Measurements from ENCODE around the gene CORO2A. TPM values are rescaled to one million over a fixed set of nuclear protein-coding genes. Genes with fewer than 3 reads are reported as not detected.

Gene CORO2A
- total and polyA plus RNA-seq, 2 donors: 5.1 to 7.5 TPM

- H3K9me3 ChIP-seq (ENCODE audit: control insufficient read depth in 2 of 2, insufficient read depth in 1 of 2, low read length in 1 of 2): no peaks in the 10 kb centered on the region
- WGBS: 98% methylated on average over 5 of the region's 5 CpGs
- DNase-seq (ENCODE audit: low read depth in 6 of 9, low spot score in 9 of 9): no peak
- no peak overlapping the region for H3K4me3 ChIP-seq (ENCODE audit: low read length in 2 of 2)
- H3K36me3 ChIP-seq (ENCODE audit: control insufficient read depth in 2 of 2, insufficient read depth in 2 of 2, low read length in 1 of 2): peaks cover 0 to 9% of the 10 kb centered on the region in 2 donors
- H3K4me1 ChIP-seq (ENCODE audit: control insufficient read depth in 2 of 2, insufficient read depth in 2 of 2, low read length in 2 of 2): peaks cover 0 to 4% of the 10 kb centered on the region in 2 donors
- H3K27me3 ChIP-seq (ENCODE audit: control insufficient read depth in 2 of 2, insufficient read depth in 1 of 2, low read length in 1 of 2): no peaks in the 10 kb centered on the region
- H3K27ac ChIP-seq (ENCODE audit: low read depth in 1 of 2, low read length in 1 of 2): no peak overlapping the region
Measured at GRCh38 chr9:98215271-98215670, 22.8 kb upstream of the CORO2A start.

GRCh38 chr9:98214811-98215210 is 22.4 kb upstream of the CORO2A start:
- Histone ChIP-seq H3K36me3 (ENCODE audit: control insufficient read depth in 2 of 2, insufficient read depth in 2 of 2, low read length in 1 of 2) (peaks cover 0 to 9% of the 10 kb centered on the region in 2 donors), H3K4me3 (ENCODE audit: low read length in 2 of 2) (no peak overlapping the region), H3K27ac (ENCODE audit: low read depth in 1 of 2, low read length in 1 of 2) (no peak overlapping the region), H3K4me1 (ENCODE audit: control insufficient read depth in 2 of 2, insufficient read depth in 2 of 2, low read length in 2 of 2) (peaks cover 0 to 4% of the 10 kb centered on the region in 2 donors), H3K27me3 (ENCODE audit: control insufficient read depth in 2 of 2, insufficient read depth in 1 of 2, low read length in 1 of 2) (no peaks in the 10 kb centered on the region), H3K9me3 (ENCODE audit: control insufficient read depth in 2 of 2, insufficient read depth in 1 of 2, low read length in 1 of 2) (no peaks in the 10 kb centered on the region)
- DNase-seq (ENCODE audit: low read depth in 6 of 9, low spot score in 9 of 9): no peak
- 79% methylated on average over 6 of the region's 6 CpGs for WGBS

DNA sequence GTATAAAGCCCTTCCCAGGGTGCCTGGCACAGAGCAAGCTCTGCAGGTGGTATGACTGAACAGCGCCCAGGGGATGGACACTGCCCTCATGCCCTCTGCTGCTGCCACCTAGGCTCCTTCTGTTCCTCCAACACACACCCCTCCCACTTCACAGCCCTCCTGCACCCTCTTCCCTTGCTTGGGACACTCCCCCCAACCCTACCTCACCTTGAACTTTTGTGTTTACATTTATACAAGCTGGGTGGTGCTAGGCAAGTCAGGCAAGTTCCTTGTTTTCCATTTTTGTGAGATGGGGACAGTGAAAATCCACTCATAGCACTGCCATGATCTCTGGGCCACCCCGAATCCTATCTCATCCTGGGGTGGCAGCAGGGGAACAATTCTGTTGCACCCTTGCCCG is 18.8 kb upstream of the CORO2A start:
- Histone ChIP-seq H3K36me3 (ENCODE audit: control insufficient read depth in 2 of 2, insufficient read depth in 2 of 2, low read length in 1 of 2) (peaks cover 0 to 9% of the 10 kb centered on the region in 2 donors), H3K27me3 (ENCODE audit: control insufficient read depth in 2 of 2, insufficient read depth in 1 of 2, low read length in 1 of 2) (no peaks in the 10 kb centered on the region), H3K4me3 (ENCODE audit: low read length in 2 of 2) (no peak overlapping the region), H3K9me3 (ENCODE audit: control insufficient read depth in 2 of 2, insufficient read depth in 1 of 2, low read length in 1 of 2) (no peaks in the 10 kb centered on the region), H3K4me1 (ENCODE audit: control insufficient read depth in 2 of 2, insufficient read depth in 2 of 2, low read length in 2 of 2) (peaks cover 0 to 3% of the 10 kb centered on the region in 2 donors), H3K27ac (ENCODE audit: low read depth in 1 of 2, low read length in 1 of 2) (no peak overlapping the region)
- no peak for DNase-seq (ENCODE audit: low read depth in 6 of 9, low spot score in 9 of 9)
- WGBS: 96% methylated on average over 3 of the region's 3 CpGs

GRCh38 chr9:98210435-98210834 is 18.0 kb upstream of the CORO2A start:
- H3K4me3 ChIP-seq (ENCODE audit: low read length in 2 of 2): no peak overlapping the region
- no peak overlapping the region for H3K27ac ChIP-seq (ENCODE audit: low read depth in 1 of 2, low read length in 1 of 2)
- H3K36me3 ChIP-seq (ENCODE audit: control insufficient read depth in 2 of 2, insufficient read depth in 2 of 2, low read length in 1 of 2): peaks cover 0 to 9% of the 10 kb centered on the region in 2 donors
- 94% methylated on average over 9 of the region's 9 CpGs for WGBS
- H3K4me1 ChIP-seq (ENCODE audit: control insufficient read depth in 2 of 2, insufficient read depth in 2 of 2, low read length in 2 of 2): peaks cover 0 to 6% of the 10 kb centered on the region in 2 donors
- no peaks in the 10 kb centered on the region for H3K9me3 ChIP-seq (ENCODE audit: control insufficient read depth in 2 of 2, insufficient read depth in 1 of 2, low read length in 1 of 2)
- no peak for DNase-seq (ENCODE audit: low read depth in 6 of 9, low spot score in 9 of 9)
- H3K27me3 ChIP-seq (ENCODE audit: control insufficient read depth in 2 of 2, insufficient read depth in 1 of 2, low read length in 1 of 2): no peaks in the 10 kb centered on the region

DNA sequence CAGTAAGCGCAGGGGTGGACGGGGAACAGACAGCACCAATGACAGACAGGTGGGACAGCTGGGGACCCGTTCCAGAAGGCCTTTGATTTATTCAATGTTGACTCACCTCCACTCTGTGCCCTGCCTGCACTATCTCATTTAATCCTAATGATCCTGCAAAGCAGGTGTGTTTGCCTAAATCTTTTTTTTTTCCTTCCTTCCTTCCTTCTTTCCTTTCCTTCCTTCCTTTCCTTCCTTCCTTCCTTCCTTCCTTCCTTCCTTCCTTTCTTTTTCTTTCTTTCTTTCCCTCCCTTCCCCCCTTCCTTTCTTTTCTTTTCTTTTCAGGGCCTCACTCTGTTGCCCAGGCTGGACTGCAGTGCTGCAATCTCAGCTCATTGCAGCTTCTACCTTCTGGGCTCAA is 17.1 kb upstream of the CORO2A start:
- DNase-seq (ENCODE audit: low read depth in 6 of 9, low spot score in 9 of 9): no peak
- Histone ChIP-seq H3K4me1 (ENCODE audit: control insufficient read depth in 2 of 2, insufficient read depth in 2 of 2, low read length in 2 of 2) (peaks cover 0 to 6% of the 10 kb centered on the region in 2 donors), H3K36me3 (ENCODE audit: control insufficient read depth in 2 of 2, insufficient read depth in 2 of 2, low read length in 1 of 2) (peaks cover 0 to 9% of the 10 kb centered on the region in 2 donors), H3K4me3 (ENCODE audit: low read length in 2 of 2) (no peak overlapping the region), H3K9me3 (ENCODE audit: control insufficient read depth in 2 of 2, insufficient read depth in 1 of 2, low read length in 1 of 2) (no peaks in the 10 kb centered on the region), H3K27me3 (ENCODE audit: control insufficient read depth in 2 of 2, insufficient read depth in 1 of 2, low read length in 1 of 2) (no peaks in the 10 kb centered on the region), H3K27ac (ENCODE audit: low read depth in 1 of 2, low read length in 1 of 2) (no peak overlapping the region)
- WGBS: 95% methylated on average over 3 of the region's 3 CpGs

GRCh38 chr9:98208635-98209034 is 16.2 kb upstream of the CORO2A start:
- no peak overlapping the region for H3K27ac ChIP-seq (ENCODE audit: low read depth in 1 of 2, low read length in 1 of 2)
- WGBS: 99% methylated on average over 20 of the region's 20 CpGs
- no peak overlapping the region for H3K4me3 ChIP-seq (ENCODE audit: low read length in 2 of 2)
- no peaks in the 10 kb centered on the region for H3K9me3 ChIP-seq (ENCODE audit: control insufficient read depth in 2 of 2, insufficient read depth in 1 of 2, low read length in 1 of 2)
- DNase-seq (ENCODE audit: low read depth in 6 of 9, low spot score in 9 of 9): no peak
- peaks cover 0 to 6% of the 10 kb centered on the region in 2 donors for H3K4me1 ChIP-seq (ENCODE audit: control insufficient read depth in 2 of 2, insufficient read depth in 2 of 2, low read length in 2 of 2)
- peaks cover 0 to 9% of the 10 kb centered on the region in 2 donors for H3K36me3 ChIP-seq (ENCODE audit: control insufficient read depth in 2 of 2, insufficient read depth in 2 of 2, low read length in 1 of 2)
- no peaks in the 10 kb centered on the region for H3K27me3 ChIP-seq (ENCODE audit: control insufficient read depth in 2 of 2, insufficient read depth in 1 of 2, low read length in 1 of 2)

DNA sequence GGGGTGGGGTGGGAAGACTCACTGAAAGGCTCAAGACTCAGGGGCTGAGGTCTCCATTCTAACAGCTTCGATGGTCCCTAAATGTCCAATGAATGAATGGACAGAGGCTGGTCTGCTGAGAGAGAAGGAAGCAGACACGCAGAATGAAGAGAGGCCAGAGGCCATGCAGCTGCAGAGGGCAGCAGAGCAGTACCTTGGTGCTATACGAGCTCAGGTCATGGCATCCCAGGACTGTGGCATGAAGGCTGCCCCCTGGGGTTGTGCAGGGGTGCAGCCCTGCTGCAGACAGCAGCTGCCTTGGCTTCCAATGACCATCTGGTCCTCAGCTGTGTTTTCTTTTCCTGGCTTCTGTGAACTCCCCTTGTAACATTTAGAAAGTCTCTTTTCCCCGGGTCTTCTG is 15.2 kb upstream of the CORO2A start:
- Histone ChIP-seq H3K4me3 (ENCODE audit: low read length in 2 of 2) (no peak overlapping the region), H3K4me1 (ENCODE audit: control insufficient read depth in 2 of 2, insufficient read depth in 2 of 2, low read length in 2 of 2) (peaks cover 0 to 6% of the 10 kb centered on the region in 2 donors), H3K36me3 (ENCODE audit: control insufficient read depth in 2 of 2, insufficient read depth in 2 of 2, low read length in 1 of 2) (peaks cover 0 to 6% of the 10 kb centered on the region in 2 donors), H3K27me3 (ENCODE audit: control insufficient read depth in 2 of 2, insufficient read depth in 1 of 2, low read length in 1 of 2) (no peaks in the 10 kb centered on the region), H3K27ac (ENCODE audit: low read depth in 1 of 2, low read length in 1 of 2) (no peak overlapping the region), H3K9me3 (ENCODE audit: control insufficient read depth in 2 of 2, insufficient read depth in 1 of 2, low read length in 1 of 2) (no peaks in the 10 kb centered on the region)
- DNase-seq (ENCODE audit: low read depth in 6 of 9, low spot score in 9 of 9): no peak
- WGBS: 95% methylated on average over 4 of the region's 4 CpGs

DNA sequence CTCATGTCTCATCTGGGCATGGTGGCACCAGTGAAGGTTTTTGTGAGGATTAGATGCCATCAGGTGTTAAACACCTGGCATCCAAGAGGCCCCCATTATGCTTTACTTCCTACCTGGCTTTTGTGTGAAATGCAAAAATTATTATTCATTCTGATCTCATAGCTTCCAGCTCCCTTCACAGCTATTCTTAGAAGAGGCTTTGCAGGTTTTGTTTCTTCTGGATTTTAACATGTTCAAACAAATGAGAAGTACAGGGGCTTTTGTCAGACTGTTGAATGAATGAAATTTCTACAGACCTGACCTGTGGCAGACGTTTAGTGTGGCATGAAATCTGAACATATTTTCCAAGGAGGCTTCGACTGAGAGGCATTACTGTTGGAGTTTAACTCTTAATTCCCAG is 14.3 kb upstream of the CORO2A start:
- Histone ChIP-seq H3K4me3 (ENCODE audit: low read length in 2 of 2) (no peak overlapping the region), H3K27me3 (ENCODE audit: control insufficient read depth in 2 of 2, insufficient read depth in 1 of 2, low read length in 1 of 2) (no peaks in the 10 kb centered on the region), H3K4me1 (ENCODE audit: control insufficient read depth in 2 of 2, insufficient read depth in 2 of 2, low read length in 2 of 2) (peaks cover 0 to 6% of the 10 kb centered on the region in 2 donors), H3K9me3 (ENCODE audit: control insufficient read depth in 2 of 2, insufficient read depth in 1 of 2, low read length in 1 of 2) (no peaks in the 10 kb centered on the region), H3K36me3 (ENCODE audit: control insufficient read depth in 2 of 2, insufficient read depth in 2 of 2, low read length in 1 of 2) (peaks cover 0 to 5% of the 10 kb centered on the region in 2 donors), H3K27ac (ENCODE audit: low read depth in 1 of 2, low read length in 1 of 2) (peak overlapping the region in 1 of 2 donors; percentile 14)
- no peak for DNase-seq (ENCODE audit: low read depth in 6 of 9, low spot score in 9 of 9)
- WGBS: 73% methylated on average over 2 of the region's 2 CpGs

GRCh38 chr9:98204692-98205091 is 12.3 kb upstream of the CORO2A start:
- Histone ChIP-seq H3K36me3 (ENCODE audit: control insufficient read depth in 2 of 2, insufficient read depth in 2 of 2, low read length in 1 of 2) (peaks cover 0 to 2% of the 10 kb centered on the region in 2 donors), H3K27ac (ENCODE audit: low read depth in 1 of 2, low read length in 1 of 2) (no peak overlapping the region), H3K4me3 (ENCODE audit: low read length in 2 of 2) (no peak overlapping the region), H3K4me1 (ENCODE audit: control insufficient read depth in 2 of 2, insufficient read depth in 2 of 2, low read length in 2 of 2) (peaks cover 0 to 6% of the 10 kb centered on the region in 2 donors), H3K27me3 (ENCODE audit: control insufficient read depth in 2 of 2, insufficient read depth in 1 of 2, low read length in 1 of 2) (no peaks in the 10 kb centered on the region), H3K9me3 (ENCODE audit: control insufficient read depth in 2 of 2, insufficient read depth in 1 of 2, low read length in 1 of 2) (no peaks in the 10 kb centered on the region)
- whole genome bisulfite sequencing: 94% methylated on average over 4 of the region's 4 CpGs
- DNase-seq (ENCODE audit: low read depth in 6 of 9, low spot score in 9 of 9): no peak

GRCh38 chr9:98203153-98203552 is 10.7 kb upstream of the CORO2A start:
- DNase-seq (ENCODE audit: low read depth in 6 of 9, low spot score in 9 of 9): no peak
- no peak overlapping the region for H3K4me3 ChIP-seq (ENCODE audit: low read length in 2 of 2)
- H3K36me3 ChIP-seq (ENCODE audit: control insufficient read depth in 2 of 2, insufficient read depth in 2 of 2, low read length in 1 of 2): peaks cover 0 to 6% of the 10 kb centered on the region in 2 donors
- no peaks in the 10 kb centered on the region for H3K9me3 ChIP-seq (ENCODE audit: control insufficient read depth in 2 of 2, insufficient read depth in 1 of 2, low read length in 1 of 2)
- H3K27me3 ChIP-seq (ENCODE audit: control insufficient read depth in 2 of 2, insufficient read depth in 1 of 2, low read length in 1 of 2): no peaks in the 10 kb centered on the region
- no peak overlapping the region for H3K27ac ChIP-seq (ENCODE audit: low read depth in 1 of 2, low read length in 1 of 2)
- 84% methylated on average over 7 of the region's 7 CpGs for WGBS
- H3K4me1 ChIP-seq (ENCODE audit: control insufficient read depth in 2 of 2, insufficient read depth in 2 of 2, low read length in 2 of 2): peaks cover 0 to 6% of the 10 kb centered on the region in 2 donors
